Colonic mucosa (tissue), 4 donors: ENCODE results near the gene ZMIZ1. TPM values are rescaled to one million over a fixed set of nuclear protein-coding genes. Genes with fewer than 3 reads are reported as not detected.
"Not testable (repeated sequence)": the region's sequence is repeated elsewhere in the genome, so short reads cannot be mapped to it uniquely, and the experiment has no call there.

Source experiments
- DNase-seq: peaks from one replicate; pipeline ENCODE4 v3.0.0-alpha.2; 2020
- H3K27ac ChIP-seq: fragments of 200-600 bp; one replicate; pipeline ENCODE4 v1.8.0; 2021
- H3K27me3 ChIP-seq: fragments of 200-600 bp; one replicate; pipeline ENCODE4 v1.8.0; 2021
- H3K36me3 ChIP-seq: fragments of 200-600 bp; one replicate; pipeline ENCODE4 v1.8.0; 2021
- H3K4me1 ChIP-seq: fragments of 200-600 bp; one replicate; pipeline ENCODE4 v1.8.0; 2021; ENCODE audit warnings: mild to moderate bottlenecking
- H3K4me3 ChIP-seq: fragments of 200-600 bp; one replicate; pipeline ENCODE4 v1.8.0; 2021
- H3K9ac ChIP-seq, 2 donors: one replicate each; pipeline ENCODE4 v1.7.0; 2013; ENCODE audit warnings: control low read depth in 2 of 2, low read depth in 2 of 2, low read length in 2 of 2
- H3K9me3 ChIP-seq: fragments of 200-600 bp; one replicate; pipeline ENCODE4 v1.8.0; 2021
- intact Hi-C: fragments of 100-400 bp; cut with DNase I; formaldehyde crosslinking; loops from one replicate; pipeline ENCODE4 v1.14.1; 2022
- total RNA-seq, 2 donors: library from RNA; stranded (reverse); fragmentation: NEBNext Ultra II Directional in 1 of 2; extraction: Animal tissue kit (Norgen Biotek cat#: 25700) in 1 of 2; gene quantifications; one replicate each; pipeline ENCODE4 v1.2.1, GENCODE V29; 2021
- TF ChIP-seq, protein P1 (sequence below): fragments of 200-600 bp; IDR thresholded peaks from one replicate; pipeline ENCODE4 v1.8.0; 2022; ENCODE audit warnings: antibody characterized with exemption, mild to moderate bottlenecking
- donor health status: healthy.
- donor health status: DM: no; HTN: no; CAD: no.
- donor health status: DM: no; HTN: no; CAD: no.

Gene ZMIZ1
- total RNA-seq, 2 donors from 2014 or later, result 51.0 to 54.0 TPM

DNA sequence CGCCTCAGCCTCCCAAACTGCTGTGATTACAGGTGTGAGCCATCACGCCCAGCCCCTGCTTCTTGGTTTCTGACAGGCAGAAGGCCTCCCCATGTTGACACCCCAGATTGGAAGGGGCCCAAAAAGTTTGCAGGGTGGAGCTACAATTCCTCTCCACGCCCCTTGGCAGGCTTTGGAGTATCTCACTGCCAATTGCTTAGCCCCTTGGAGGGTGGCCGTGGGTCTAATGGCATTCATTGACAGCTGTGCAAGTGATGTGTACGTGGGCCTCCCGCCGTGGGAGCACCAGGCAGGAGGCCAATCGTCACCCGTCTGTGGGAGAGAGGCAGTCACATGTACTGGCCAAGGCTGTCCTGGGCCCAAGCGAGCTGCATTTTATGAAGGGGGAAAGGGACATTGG is 204.8 kb downstream of the ZMIZ1 start:
- TF ChIP-seq, protein P1, sequence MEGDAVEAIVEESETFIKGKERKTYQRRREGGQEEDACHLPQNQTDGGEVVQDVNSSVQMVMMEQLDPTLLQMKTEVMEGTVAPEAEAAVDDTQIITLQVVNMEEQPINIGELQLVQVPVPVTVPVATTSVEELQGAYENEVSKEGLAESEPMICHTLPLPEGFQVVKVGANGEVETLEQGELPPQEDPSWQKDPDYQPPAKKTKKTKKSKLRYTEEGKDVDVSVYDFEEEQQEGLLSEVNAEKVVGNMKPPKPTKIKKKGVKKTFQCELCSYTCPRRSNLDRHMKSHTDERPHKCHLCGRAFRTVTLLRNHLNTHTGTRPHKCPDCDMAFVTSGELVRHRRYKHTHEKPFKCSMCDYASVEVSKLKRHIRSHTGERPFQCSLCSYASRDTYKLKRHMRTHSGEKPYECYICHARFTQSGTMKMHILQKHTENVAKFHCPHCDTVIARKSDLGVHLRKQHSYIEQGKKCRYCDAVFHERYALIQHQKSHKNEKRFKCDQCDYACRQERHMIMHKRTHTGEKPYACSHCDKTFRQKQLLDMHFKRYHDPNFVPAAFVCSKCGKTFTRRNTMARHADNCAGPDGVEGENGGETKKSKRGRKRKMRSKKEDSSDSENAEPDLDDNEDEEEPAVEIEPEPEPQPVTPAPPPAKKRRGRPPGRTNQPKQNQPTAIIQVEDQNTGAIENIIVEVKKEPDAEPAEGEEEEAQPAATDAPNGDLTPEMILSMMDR, result no peak
- Histone ChIP-seq H3K36me3 (peaks cover 8% of the 10 kb centered on the region), H3K4me1 (no peaks in the 10 kb centered on the region), H3K9ac (peak overlapping the region in 1 of 2 donors; percentile 28), H3K4me3 (no peak overlapping the region), H3K27ac (no peak overlapping the region), H3K27me3 (no peaks in the 10 kb centered on the region), H3K9me3 (no peaks in the 10 kb centered on the region)
- no peak for DNase-seq
- intact Hi-C loops, result no loop called here

DNA sequence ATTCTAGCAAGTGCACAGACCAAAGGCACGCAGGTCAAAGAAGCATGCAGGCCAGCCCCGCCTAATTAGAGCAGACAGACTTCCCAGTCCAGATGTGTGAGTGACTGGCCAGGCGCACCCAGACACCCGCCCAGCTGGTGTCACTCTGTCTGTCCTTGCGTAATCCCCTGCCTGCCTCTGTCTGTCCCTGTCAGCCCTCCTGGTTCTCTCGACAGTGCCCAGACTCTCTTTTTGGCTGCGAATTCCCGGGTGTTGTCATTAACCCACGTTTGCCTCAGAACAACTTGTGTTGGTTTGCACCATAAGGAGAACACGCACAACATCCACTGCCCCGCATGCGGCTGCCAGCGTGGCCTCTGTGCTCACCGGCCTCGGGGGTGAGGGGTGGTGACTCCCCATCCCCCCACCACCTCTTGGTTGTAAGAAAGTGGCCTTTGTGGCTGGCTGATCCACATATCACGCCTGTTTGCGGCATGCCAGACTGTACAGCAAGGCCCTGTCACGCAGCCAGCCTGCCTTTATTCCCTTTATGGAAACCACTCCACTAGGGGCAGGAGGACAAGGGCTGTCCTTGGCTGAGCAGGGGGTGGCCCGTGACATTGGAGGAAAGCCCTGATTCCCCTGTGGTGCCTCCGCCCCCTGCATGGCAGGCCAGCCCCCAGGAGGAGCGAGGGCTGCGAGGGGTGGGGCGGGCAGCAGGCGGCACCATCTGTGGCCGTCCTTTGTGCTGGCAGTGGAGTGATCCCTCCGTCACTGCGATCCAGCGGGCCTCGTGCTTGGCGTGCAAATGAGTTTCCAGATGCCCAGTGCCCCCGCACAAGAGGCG is 205.7 kb downstream of the ZMIZ1 start:
- no peaks in the 10 kb centered on the region for H3K4me1 ChIP-seq
- intact Hi-C loops, result no loop called here
- H3K9me3 ChIP-seq, result no peaks in the 10 kb centered on the region
- H3K9ac ChIP-seq, result peak overlapping the region; percentile 28 to 55
- peak; percentile 64 for DNase-seq
- TF ChIP-seq, protein P1, result no peak
- peak overlapping the region; percentile 32 for H3K27ac ChIP-seq
- H3K27me3 ChIP-seq, result no peaks in the 10 kb centered on the region
- no peak overlapping the region for H3K4me3 ChIP-seq
- H3K36me3 ChIP-seq, result peaks cover 8% of the 10 kb centered on the region

DNA sequence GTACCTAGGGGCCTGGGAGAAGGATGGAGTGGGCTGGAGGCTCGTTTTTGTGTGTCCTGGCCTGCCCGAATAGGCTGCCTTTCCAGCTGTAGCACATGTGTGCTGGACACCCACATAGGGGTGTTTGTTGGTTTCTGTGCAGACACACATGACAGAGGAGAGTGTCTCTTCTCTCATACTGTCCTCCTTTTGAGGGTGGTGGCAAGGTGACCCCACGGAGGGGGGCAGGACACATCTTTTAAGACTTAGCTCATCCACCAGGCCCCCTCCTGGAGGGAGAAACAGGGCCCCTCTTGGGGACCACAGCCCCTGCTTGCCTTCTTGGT is 206.3 kb downstream of the ZMIZ1 start:
- Histone ChIP-seq H3K9ac (peak overlapping the region in 1 of 2 donors; percentile 55), H3K27ac (peak overlapping the region; percentile 32), H3K27me3 (no peaks in the 10 kb centered on the region), H3K9me3 (no peaks in the 10 kb centered on the region), H3K36me3 (peaks cover 8% of the 10 kb centered on the region), H3K4me3 (no peak overlapping the region), H3K4me1 (no peaks in the 10 kb centered on the region)
- DNase-seq, result no peak
- TF ChIP-seq, protein P1, result no peak
- intact Hi-C loops, result no loop called here

DNA sequence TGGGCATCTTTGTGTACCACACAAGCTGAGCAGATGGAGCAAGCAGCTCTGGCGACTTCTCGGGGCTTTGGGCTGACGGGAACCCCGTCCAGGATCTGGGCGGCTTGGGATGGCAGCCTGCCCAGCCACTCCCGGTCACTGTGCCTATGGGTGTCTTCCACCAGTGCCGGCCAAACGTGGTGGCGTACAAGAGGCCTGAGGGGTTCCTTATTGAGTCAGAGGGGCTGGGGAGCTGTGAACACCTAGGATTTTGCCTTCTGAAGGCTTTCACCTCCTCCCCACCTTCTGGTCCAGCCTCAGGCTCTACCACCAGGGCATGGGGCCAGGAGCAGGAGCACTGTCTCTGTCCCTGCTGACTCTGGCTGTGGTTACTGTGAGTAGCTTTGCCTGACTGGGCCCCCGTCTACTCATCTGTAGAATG is 206.7 kb downstream of the ZMIZ1 start:
- H3K4me3 ChIP-seq, result no peak overlapping the region
- peaks cover 8% of the 10 kb centered on the region for H3K36me3 ChIP-seq
- H3K9ac ChIP-seq, result no peak overlapping the region
- no peak overlapping the region for H3K27ac ChIP-seq
- intact Hi-C loops, result no loop called here
- H3K4me1 ChIP-seq, result no peaks in the 10 kb centered on the region
- DNase-seq, result no peak
- no peaks in the 10 kb centered on the region for H3K27me3 ChIP-seq
- TF ChIP-seq, protein P1, result no peak
- no peaks in the 10 kb centered on the region for H3K9me3 ChIP-seq

- no peak overlapping the region for H3K9ac ChIP-seq
- H3K4me3 ChIP-seq, result no peak overlapping the region
- TF ChIP-seq, protein P1, result no peak
- H3K27me3 ChIP-seq, result no peaks in the 10 kb centered on the region
- intact Hi-C loops, result no loop called here
- no peaks in the 10 kb centered on the region for H3K9me3 ChIP-seq
- no peak overlapping the region for H3K27ac ChIP-seq
- no peaks in the 10 kb centered on the region for H3K4me1 ChIP-seq
- no peak for DNase-seq
- peaks cover 8% of the 10 kb centered on the region for H3K36me3 ChIP-seq
Observed at GRCh38 chr10:79277579-79278269, 209.0 kb downstream of the ZMIZ1 start.

DNA sequence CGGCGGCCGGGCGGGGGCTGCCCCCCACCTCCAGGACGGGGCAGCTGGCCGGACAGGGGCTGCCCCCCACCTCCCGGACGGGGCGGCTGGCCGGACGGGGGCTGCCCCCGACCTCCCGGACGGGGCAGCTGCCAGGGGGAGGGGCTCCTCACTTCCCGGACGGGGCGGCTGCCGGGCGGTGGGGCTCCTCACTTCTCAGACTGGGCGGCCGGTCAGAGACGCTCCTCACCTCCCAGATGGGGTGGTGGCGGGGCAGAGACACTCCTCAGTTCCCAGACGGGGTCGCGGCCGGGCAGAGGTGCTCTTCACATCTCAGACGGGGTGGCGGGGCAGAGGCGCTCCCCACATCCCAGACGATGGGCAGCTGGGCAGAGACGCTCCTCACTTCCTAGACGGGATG is 210.3 kb downstream of the ZMIZ1 start:
- H3K36me3 ChIP-seq, DNase-seq, intact Hi-C loops, H3K9me3 ChIP-seq, H3K9ac ChIP-seq, H3K4me3 ChIP-seq, H3K27ac ChIP-seq, H3K4me1 ChIP-seq, H3K27me3 ChIP-seq: not testable (repeated sequence)
